K562 (cell line): ENCODE data around the gene TXNIP. TPM values are rescaled to one million over a fixed set of nuclear protein-coding genes. Genes with fewer than 3 reads are reported as not detected.
A peak's percentile ranks its signal among the peaks of the same experiment; 100 is the strongest.

Experiments
- ATF1 ChIP-seq, 2 experiments: fragments of 450-650 bp in 1 of 2; IDR thresholded peaks; 2 replicates each; pipeline ENCODE4 v1.6.1; 2016; ENCODE audit warnings: missing compliant biosample characterization in 1 of 2, missing genetic modification characterization in 1 of 2
- CBX2 ChIP-seq: fragments of 200-600 bp; sonication (generic); IDR thresholded peaks from one replicate; pipeline ENCODE4 v1.6.1; 2012; ENCODE audit warnings: mild to moderate bottlenecking, low read length, inconsistent platforms; ENCODE audit not compliant: insufficient read depth, poor library complexity, severe bottlenecking
- ETV1 ChIP-seq: fragments of 450-650 bp; conservative IDR thresholded peaks from 2 replicates; pipeline ENCODE4 v1.6.1; 2016; ENCODE audit warnings: missing genetic modification characterization, control low read depth, low read depth, missing compliant biosample characterization
- GATA2 ChIP-seq: sonication (generic); formaldehyde crosslinking; IDR thresholded peaks from 2 replicates; pipeline ENCODE4 v1.4.0; 2020; ENCODE audit warnings: mild to moderate bottlenecking, missing genetic modification reagents
- GATAD2B ChIP-seq: fragments of 450-650 bp; IDR thresholded peaks from 2 replicates; pipeline ENCODE4 v1.6.1; 2017; ENCODE audit warnings: mild to moderate bottlenecking, borderline replicate concordance
- NFXL1 ChIP-seq: fragments of 450-650 bp; formaldehyde crosslinking; IDR thresholded peaks from 2 replicates; pipeline ENCODE4 v1.4.0; 2021; ENCODE audit warnings: mild to moderate bottlenecking
- RBM14 ChIP-seq: fragments of 200-400 bp; formaldehyde crosslinking; IDR thresholded peaks from 2 replicates; pipeline ENCODE4 v1.6.1; 2018; ENCODE audit warnings: low read depth, mild to moderate bottlenecking, low read length, moderate library complexity, borderline replicate concordance; ENCODE audit not compliant: insufficient read depth
- RCOR1 ChIP-seq, 2 experiments: IDR thresholded peaks; 2 replicates each; pipeline ENCODE4 v1.6.1; 2012; ENCODE audit warnings: low read depth in 2 of 2, low read length in 2 of 2, borderline replicate concordance in 1 of 2, improper control_type of control experiment in 1 of 2
- SAFB2 ChIP-seq: fragments of 200-400 bp; formaldehyde crosslinking; IDR thresholded peaks from 2 replicates; pipeline ENCODE4 v1.6.1; 2018; ENCODE audit warnings: borderline replicate concordance, low read length, low read depth, moderate library complexity; ENCODE audit not compliant: severe bottlenecking
- SMAD3 ChIP-seq: fragments of 450-650 bp; formaldehyde crosslinking; conservative IDR thresholded peaks from 2 replicates; pipeline ENCODE4 v1.4.0; 2020; ENCODE audit warnings: mild to moderate bottlenecking
- TAF9B ChIP-seq: fragments of 450-650 bp; IDR thresholded peaks from 2 replicates; pipeline ENCODE4 v1.6.1; 2018; ENCODE audit warnings: mild to moderate bottlenecking; ENCODE audit not compliant: partially characterized antibody
- ZC3H4 ChIP-seq: sonication (generic); formaldehyde crosslinking; IDR thresholded peaks from 2 replicates; pipeline ENCODE4 v1.9.0; 2021; ENCODE audit warnings: missing genetic modification reagents, borderline replicate concordance
- ZNF12 ChIP-seq: sonication (generic); formaldehyde crosslinking; IDR thresholded peaks from 2 replicates; pipeline ENCODE4 v1.4.0; 2020; ENCODE audit warnings: mild to moderate bottlenecking, missing genetic modification reagents
- ZNF384 ChIP-seq: IDR thresholded peaks from 2 replicates; pipeline ENCODE4 v1.6.1; 2012; ENCODE audit warnings: low read depth, low read length, improper control_type of control experiment
- ZNF41 ChIP-seq: fragments of 250-450 bp; sonication (Bioruptor Pico); conservative IDR thresholded peaks from 2 replicates; pipeline ENCODE4 v1.4.0; 2020; ENCODE audit warnings: mild to moderate bottlenecking
- ZNF561 ChIP-seq: fragments of 450-650 bp; formaldehyde crosslinking; conservative IDR thresholded peaks from 2 replicates; pipeline ENCODE4 v1.4.0; 2020; ENCODE audit warnings: mild to moderate bottlenecking, moderate library complexity
- ZNF764 ChIP-seq: fragments of 250-450 bp; sonication (Bioruptor Pico); IDR thresholded peaks from 2 replicates; pipeline ENCODE4 v1.4.0; 2020; ENCODE audit warnings: low read depth, mild to moderate bottlenecking, moderate library complexity
- polyA plus RNA-seq, 8 experiments: library from polyadenylated mRNA; depleted of rRNA in 4 of 8; stranded (reverse) in 5 of 8; unstranded in 3 of 8; fragments of >200 nt; fragmentation: Nextera tagmentation in 2 of 8; fragmentation: Illumina TruSeq in 1 of 8; extraction: Ambion mirVana in 2 of 8; extraction: Trizol in 1 of 8; gene quantifications; 2 replicates each; pipeline versions ENCODE4 v1.2.1 to v1.2.3, GENCODE V29; 2011 to 2014; ENCODE audit warnings: inconsistent platforms in 1 of 8, missing spikeins in 1 of 8
- total RNA-seq, 7 experiments: library from RNA; depleted of rRNA in 6 of 7; stranded (reverse); fragments of >200 nt in 6 of 7; fragmentation: Illumina TruSeq in 2 of 7; extraction: Trizol in 2 of 7; gene quantifications; 2 replicates each; pipeline versions ENCODE4 v1.2.1 to v1.2.3, GENCODE V29; 2011 to 2021; ENCODE audit warnings: low replicate concordance in 1 of 7
- TF ChIP-seq, protein P1 (sequence below): fragments of 450-650 bp; IDR thresholded peaks from 2 replicates; pipeline ENCODE4 v1.6.1; 2016
- TF ChIP-seq, protein P2 (sequence below): fragments of 250-450 bp; sonication (Bioruptor Pico); IDR thresholded peaks from 2 replicates; pipeline ENCODE4 v1.4.0; 2020; ENCODE audit warnings: borderline replicate concordance
- TF ChIP-seq, protein P3 (sequence below), 2 experiments: fragments of 150-350 bp in 1 of 2; IDR thresholded peaks; 2 replicates each; pipeline ENCODE4 v1.6.1; 2012 to 2016; ENCODE audit warnings: low read depth in 2 of 2, low read length in 2 of 2, mild to moderate bottlenecking in 1 of 2, moderate library complexity in 1 of 2

Gene TXNIP
- total and polyA plus RNA-seq, 9 of the 15 experiments (the other 6 are each of a cell fraction or from before 2014, with no cell fraction given), result 120 to 499 (median 257) TPM

DNA sequence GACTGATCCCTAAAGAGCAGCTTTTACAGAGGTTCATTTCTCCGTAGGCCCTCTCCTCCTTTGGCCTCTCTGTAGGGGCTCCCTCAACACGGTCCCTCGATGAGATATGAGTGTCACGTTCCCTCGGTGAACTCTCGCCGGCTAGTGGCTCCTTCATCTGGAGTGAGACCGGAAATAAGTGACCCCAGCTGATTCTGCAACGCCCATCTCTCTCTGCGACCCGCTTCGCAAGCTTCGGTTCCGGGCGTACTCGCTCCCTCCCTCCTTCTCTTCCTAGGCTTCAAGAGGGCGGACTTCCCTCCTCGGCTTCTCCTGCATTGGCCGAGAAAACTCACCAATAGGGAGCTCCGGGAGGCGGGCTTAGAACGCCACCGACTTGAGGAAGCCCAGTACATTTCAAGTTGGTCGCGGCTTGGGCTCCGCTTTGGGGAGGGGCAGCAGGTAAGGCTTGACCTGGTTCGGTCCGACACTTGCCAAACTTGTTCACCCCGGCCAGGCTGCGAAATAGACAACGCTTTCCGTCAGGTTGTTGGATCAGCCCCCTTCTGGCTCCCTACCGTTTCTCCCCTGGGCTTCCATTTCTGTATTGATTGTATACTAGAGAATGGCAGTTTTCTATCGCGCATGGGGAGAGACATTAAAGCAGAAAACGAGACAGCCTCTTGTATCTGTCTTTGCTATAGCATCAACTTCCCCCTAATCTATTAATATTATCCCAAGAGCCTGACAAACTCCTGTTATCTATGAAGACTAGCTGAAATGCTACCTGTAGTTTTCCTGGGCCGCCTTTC, 31.9 kb downstream of the TXNIP start, which contains the start of the genes ANKRD34A and POLR3GL (continued):
- TF ChIP-seq GATA2, result no peak
- TF ChIP-seq ATF1 (CRISPR knock-in tag; IDR thresholded peaks at IDR 0.05), result no peak
- TF ChIP-seq ATF1 (tag; IDR thresholded peaks at IDR 0.05), result no peak; the same call in none of the 2 replicates
- no peak for TF ChIP-seq RBM14
- peak in 1 of 2 experiments; percentile 55; a peak in 2 of 4 replicates for TF ChIP-seq RCOR1 (IDR thresholded peaks at IDR 0.05; ENCODE audit: borderline replicate concordance in 1 of 2, low read depth in 2 of 2, low read length in 2 of 2)
- TF ChIP-seq CBX2, result no peak
- TF ChIP-seq, protein P1, sequence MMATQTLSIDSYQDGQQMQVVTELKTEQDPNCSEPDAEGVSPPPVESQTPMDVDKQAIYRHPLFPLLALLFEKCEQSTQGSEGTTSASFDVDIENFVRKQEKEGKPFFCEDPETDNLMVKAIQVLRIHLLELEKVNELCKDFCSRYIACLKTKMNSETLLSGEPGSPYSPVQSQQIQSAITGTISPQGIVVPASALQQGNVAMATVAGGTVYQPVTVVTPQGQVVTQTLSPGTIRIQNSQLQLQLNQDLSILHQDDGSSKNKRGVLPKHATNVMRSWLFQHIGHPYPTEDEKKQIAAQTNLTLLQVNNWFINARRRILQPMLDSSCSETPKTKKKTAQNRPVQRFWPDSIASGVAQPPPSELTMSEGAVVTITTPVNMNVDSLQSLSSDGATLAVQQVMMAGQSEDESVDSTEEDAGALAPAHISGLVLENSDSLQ, result peak; percentile 46; the same call in 1 of the 2 replicates
- no peak for TF ChIP-seq ZNF764 (CRISPR knock-in tag)
- TF ChIP-seq ZNF12 (CRISPR knock-in tag), result peak; percentile 46; the same call in 1 of the 2 replicates
- TF ChIP-seq, protein P2, sequence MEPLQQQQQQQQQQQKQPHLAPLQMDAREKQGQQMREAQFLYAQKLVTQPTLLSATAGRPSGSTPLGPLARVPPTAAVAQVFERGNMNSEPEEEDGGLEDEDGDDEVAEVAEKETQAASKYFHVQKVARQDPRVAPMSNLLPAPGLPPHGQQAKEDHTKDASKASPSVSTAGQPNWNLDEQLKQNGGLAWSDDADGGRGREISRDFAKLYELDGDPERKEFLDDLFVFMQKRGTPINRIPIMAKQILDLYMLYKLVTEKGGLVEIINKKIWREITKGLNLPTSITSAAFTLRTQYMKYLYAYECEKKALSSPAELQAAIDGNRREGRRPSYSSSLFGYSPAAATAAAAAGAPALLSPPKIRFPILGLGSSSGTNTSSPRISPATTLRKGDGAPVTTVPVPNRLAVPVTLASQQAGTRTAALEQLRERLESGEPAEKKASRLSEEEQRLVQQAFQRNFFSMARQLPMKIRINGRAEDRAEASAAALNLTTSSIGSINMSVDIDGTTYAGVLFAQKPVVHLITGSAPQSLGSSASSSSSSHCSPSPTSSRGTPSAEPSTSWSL (CRISPR knock-in tag), result no peak
- no peak for TF ChIP-seq ZC3H4
- TF ChIP-seq ETV1, result peak; percentile 91
- TF ChIP-seq GATAD2B, result no peak
- TF ChIP-seq, protein P3, sequence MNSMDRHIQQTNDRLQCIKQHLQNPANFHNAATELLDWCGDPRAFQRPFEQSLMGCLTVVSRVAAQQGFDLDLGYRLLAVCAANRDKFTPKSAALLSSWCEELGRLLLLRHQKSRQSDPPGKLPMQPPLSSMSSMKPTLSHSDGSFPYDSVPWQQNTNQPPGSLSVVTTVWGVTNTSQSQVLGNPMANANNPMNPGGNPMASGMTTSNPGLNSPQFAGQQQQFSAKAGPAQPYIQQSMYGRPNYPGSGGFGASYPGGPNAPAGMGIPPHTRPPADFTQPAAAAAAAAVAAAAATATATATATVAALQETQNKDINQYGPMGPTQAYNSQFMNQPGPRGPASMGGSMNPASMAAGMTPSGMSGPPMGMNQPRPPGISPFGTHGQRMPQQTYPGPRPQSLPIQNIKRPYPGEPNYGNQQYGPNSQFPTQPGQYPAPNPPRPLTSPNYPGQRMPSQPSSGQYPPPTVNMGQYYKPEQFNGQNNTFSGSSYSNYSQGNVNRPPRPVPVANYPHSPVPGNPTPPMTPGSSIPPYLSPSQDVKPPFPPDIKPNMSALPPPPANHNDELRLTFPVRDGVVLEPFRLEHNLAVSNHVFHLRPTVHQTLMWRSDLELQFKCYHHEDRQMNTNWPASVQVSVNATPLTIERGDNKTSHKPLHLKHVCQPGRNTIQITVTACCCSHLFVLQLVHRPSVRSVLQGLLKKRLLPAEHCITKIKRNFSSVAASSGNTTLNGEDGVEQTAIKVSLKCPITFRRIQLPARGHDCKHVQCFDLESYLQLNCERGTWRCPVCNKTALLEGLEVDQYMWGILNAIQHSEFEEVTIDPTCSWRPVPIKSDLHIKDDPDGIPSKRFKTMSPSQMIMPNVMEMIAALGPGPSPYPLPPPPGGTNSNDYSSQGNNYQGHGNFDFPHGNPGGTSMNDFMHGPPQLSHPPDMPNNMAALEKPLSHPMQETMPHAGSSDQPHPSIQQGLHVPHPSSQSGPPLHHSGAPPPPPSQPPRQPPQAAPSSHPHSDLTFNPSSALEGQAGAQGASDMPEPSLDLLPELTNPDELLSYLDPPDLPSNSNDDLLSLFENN (IDR thresholded peaks at IDR 0.05; ENCODE audit: low read depth in 2 of 2, low read length in 2 of 2), result no peak
- TF ChIP-seq NFXL1, result no peak
- no peak for TF ChIP-seq SAFB2
- TF ChIP-seq SMAD3, result no peak
- no peak for TF ChIP-seq ZNF384
- no peak for TF ChIP-seq ZNF41 (CRISPR knock-in tag)
- no peak for TF ChIP-seq ZNF561
- peak; percentile 79 for TF ChIP-seq TAF9B
